Stomach (tissue), 4 donors: ENCODE measurements around the gene KBTBD12.

Experiments
- CTCF ChIP-seq, 7 experiments: fragments of 450-650 bp in 4 of 7; fragments of 200-600 bp in 3 of 7; sonication (generic) in 3 of 7; IDR thresholded peaks; one replicate each; pipeline ENCODE4 v1.5.1; 2016 to 2019; ENCODE audit warnings: antibody characterized with exemption in 7 of 7, control low read depth in 2 of 7, mild to moderate bottlenecking in 1 of 7
- EP300 ChIP-seq: sonication (generic); formaldehyde crosslinking; IDR thresholded peaks from one replicate; pipeline ENCODE4 v1.6.1; 2017; ENCODE audit warnings: antibody characterized with exemption
- POLR2AphosphoS5 ChIP-seq, 3 donors: sonication (generic); formaldehyde crosslinking; IDR thresholded peaks; one replicate each; pipeline ENCODE4 v1.6.1; 2016; ENCODE audit warnings: antibody characterized with exemption in 3 of 3

GRCh38 chr3:127914584-127914983 lies 448 bp upstream of the KBTBD12 start:
- no peak for TF ChIP-seq POLR2AphosphoS5 (IDR thresholded peaks at IDR 0.05)
- no peak for TF ChIP-seq EP300
- TF ChIP-seq CTCF (IDR thresholded peaks at IDR 0.05) = no peak
